ENCODE results near the gene GLOD5.

- no peak for TF ChIP-seq POLR2A (IDR thresholded peaks at IDR 0.05; ENCODE audit: low read depth)
- no peak for TF ChIP-seq CTCF (IDR thresholded peaks at IDR 0.05)
These were observed 56.6 kb downstream of the GLOD5 start for GRCh38 chrX:48818098-48818497.
